LoVo (cell line): ENCODE results near the gene PALLD.

ENCODE experiments used
- DNase-seq: peaks from one replicate; pipeline ENCODE4 v3.0.0-alpha.2; 2016; ENCODE audit warnings: low spot score

Gene PALLD

GRCh38 chr4:168560184-168561180 lies 63.6 kb downstream of the PALLD start:
- no peak for DNase-seq

- no peak for DNase-seq
Observed at GRCh38 chr4:168562041-168562571, 65.3 kb downstream of the PALLD start.

- no peak for DNase-seq
Observed at GRCh38 chr4:168564023-168564422, 67.2 kb downstream of the PALLD start.

GRCh38 chr4:168565130-168565529 lies 68.3 kb downstream of the PALLD start:
- DNase-seq, result no peak

- DNase-seq, result no peak
Observed at GRCh38 chr4:168566726-168567125, 69.9 kb downstream of the PALLD start.

GRCh38 chr4:168569066-168569930 lies 72.4 kb downstream of the PALLD start:
- DNase-seq, result peak; percentile 78

GRCh38 chr4:168569931-168570276 lies 73.1 kb downstream of the PALLD start:
- no peak for DNase-seq

- no peak for DNase-seq
Observed at GRCh38 chr4:168570466-168570865, 73.6 kb downstream of the PALLD start.

GRCh38 chr4:168572002-168572401 lies 75.2 kb downstream of the PALLD start:
- no peak for DNase-seq

GRCh38 chr4:168573870-168574269 lies 77.0 kb downstream of the PALLD start:
- DNase-seq, result no peak

- peak; percentile 58 for DNase-seq
Observed at GRCh38 chr4:168574581-168575295, 77.9 kb downstream of the PALLD start.

- DNase-seq, result no peak
Observed at GRCh38 chr4:168575473-168575872, 78.6 kb downstream of the PALLD start.

- no peak for DNase-seq
Observed at GRCh38 chr4:168577624-168578023, 80.8 kb downstream of the PALLD start.

GRCh38 chr4:168580228-168580627 lies 83.4 kb downstream of the PALLD start:
- DNase-seq, result no peak

- no peak for DNase-seq
Observed at GRCh38 chr4:168584321-168584771, 87.5 kb downstream of the PALLD start.

- peak; percentile 38 for DNase-seq
Observed at GRCh38 chr4:168585168-168586091, 88.6 kb downstream of the PALLD start.

- DNase-seq, result no peak
Observed at GRCh38 chr4:168586926-168587325, 90.1 kb downstream of the PALLD start.

GRCh38 chr4:168587411-168588125 lies 90.7 kb downstream of the PALLD start:
- peak; percentile 45 for DNase-seq

- DNase-seq, result peak; percentile 83
Observed at GRCh38 chr4:168588916-168589531, 92.2 kb downstream of the PALLD start.

GRCh38 chr4:168592676-168593075 lies 95.8 kb downstream of the PALLD start:
- DNase-seq, result no peak
